Right ventricle myocardium inferior (tissue), 1 donor: ENCODE data around the gene TRIM49C. TPM values are rescaled to one million over a fixed set of nuclear protein-coding genes. Genes with fewer than 3 reads are reported as not detected.
"Not testable (repeated sequence)": the region's sequence is repeated elsewhere in the genome, so short reads cannot be mapped to it uniquely, and the experiment has no call there.

Experiments used
- ATAC-seq: fragments of 200-7000 bp; cut with Tn5 transposase; one replicate; pipeline ENCODE4 v1.9.1; 2020; ENCODE audit warnings: mild to moderate bottlenecking, moderate library complexity
- DNase-seq: peaks from one replicate; pipeline ENCODE4 v3.0.0; 2021; ENCODE audit errors: missing footprints
- intact Hi-C: fragments of 100-400 bp; cut with DNase I; formaldehyde crosslinking; loops from one replicate; pipeline ENCODE4 v1.11.0; 2022
- long read RNA-seq: library from polyadenylated mRNA; unstranded; transcript quantifications from one replicate; pipeline ENCODE4 v2.0.0, GENCODE V29; 2021
- total RNA-seq: library from RNA; stranded (reverse); fragmentation: NEBNext Ultra II Directional; extraction: Animal tissue kit (Norgen Biotek cat#: 25700); gene quantifications from one replicate; pipeline ENCODE4 v1.2.1, GENCODE V29; 2021
- donor health status: DM: no; HTN: yes; CAD: no; lungs with severe emphysema.

Gene TRIM49C
- total RNA-seq: not detected
- long read RNA-seq: 0 reads

GRCh38 chr11:90030806-90031205 lies at the start of gene TRIM49C:
TSS of gene TRIM49C (plus strand) at chr11:90031106. CDS start at chr11:90035212, 4,106 bp downstream.
- ATAC-seq, DNase-seq, intact Hi-C loops: not testable (repeated sequence)

- ATAC-seq, intact Hi-C loops: not testable (repeated sequence)
These were observed 6.7 kb upstream of the TRIM49C start for GRCh38 chr11:90024184-90024583.

GRCh38 chr11:90051591-90052209 lies 20.8 kb downstream of the TRIM49C start:
- not testable (repeated sequence) for ATAC-seq

More at GRCh38 chr11:90024184-90024583, 6.7 kb upstream of the TRIM49C start:
- not testable (repeated sequence) for DNase-seq

GRCh38 chr11:90052311-90052710 lies 21.4 kb downstream of the TRIM49C start:
- ATAC-seq, DNase-seq, intact Hi-C loops: not testable (repeated sequence)

More at GRCh38 chr11:90051591-90052209, 20.8 kb downstream of the TRIM49C start:
- intact Hi-C loops, DNase-seq: not testable (repeated sequence)

GRCh38 chr11:90053545-90053944 lies 22.6 kb downstream of the TRIM49C start:
- ATAC-seq, DNase-seq, intact Hi-C loops: not testable (repeated sequence)

GRCh38 chr11:90085650-90086049 lies 54.7 kb downstream of the TRIM49C start, which contains the start of gene UBTFL1:
TSS of gene UBTFL1 (plus strand) at chr11:90085950. CDS start at chr11:90085950, 0 bp downstream.
- not testable (repeated sequence) for ATAC-seq

GRCh38 chr11:90088731-90089130 lies 57.8 kb downstream of the TRIM49C start:
- DNase-seq, intact Hi-C loops, ATAC-seq: not testable (repeated sequence)

More at GRCh38 chr11:90085650-90086049, 54.7 kb downstream of the TRIM49C start, which contains the start of gene UBTFL1:
- intact Hi-C loops, DNase-seq: not testable (repeated sequence)

Other genes starting within 250 kb of the TRIM49C start
- gene TRIM49, start 222.5 kb upstream of the TRIM49C start, total RNA-seq: not detected
- gene TRIM64B, start 152.6 kb upstream of the TRIM49C start, total RNA-seq: not detected
- gene TRIM49D1, start 108.9 kb upstream of the TRIM49C start, total RNA-seq: not detected
- not detected for gene TRIM49D2, start 107.0 kb upstream of the TRIM49C start, total RNA-seq
- not detected for gene TRIM64, start 65.1 kb upstream of the TRIM49C start, total RNA-seq
- not detected for gene UBTFL1, start 54.8 kb downstream of the TRIM49C start, total RNA-seq
- gene NAALAD2, start 103.6 kb downstream of the TRIM49C start, total RNA-seq: 1.1 TPM
- gene CHORDC1, start 191.9 kb downstream of the TRIM49C start, total RNA-seq: 42.7 TPM